Activated naive CD8-positive, alpha-beta T cell treated with anti-CD3 and anti-CD28 coated beads, Interleukin-2, amount 50 U/mL, for 16 hours (primary cell): ENCODE results near the gene UNC80.

ENCODE experiments used
- DNase-seq: peaks from one replicate; pipeline ENCODE4 v3.0.0-alpha.2; 2020; ENCODE audit warnings: low read depth, low spot score

The UNC80 gene

GRCh38 chr2:210020138-210020537 is 248.5 kb downstream of the UNC80 start:
- no peak for DNase-seq

DNA sequence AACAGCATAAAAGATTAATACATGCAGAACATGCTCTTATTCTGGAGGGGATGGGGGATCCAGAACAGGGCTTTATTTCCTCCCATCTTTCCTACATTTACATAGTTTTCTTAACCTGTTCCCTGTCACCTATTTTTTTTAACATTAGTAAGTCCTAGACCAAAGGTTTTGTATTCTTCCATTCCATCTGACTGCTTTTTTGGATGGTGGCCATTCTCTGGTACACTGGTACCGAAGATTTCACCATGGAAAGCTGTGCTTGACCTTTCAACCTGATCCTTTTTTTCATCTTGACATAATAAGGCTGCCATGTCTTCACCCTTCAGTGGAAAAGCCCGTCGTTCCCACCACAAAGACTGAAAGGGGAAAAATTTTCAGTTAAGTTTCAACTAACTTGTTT is 251.2 kb downstream of the UNC80 start:
- DNase-seq, result no peak

GRCh38 chr2:210027608-210028007 is 256.0 kb downstream of the UNC80 start:
- no peak for DNase-seq

GRCh38 chr2:210028178-210028577 is 256.5 kb downstream of the UNC80 start:
- DNase-seq, result no peak

GRCh38 chr2:210034087-210034683 is 262.6 kb downstream of the UNC80 start:
- no peak for DNase-seq

GRCh38 chr2:210035679-210036078 is 264.0 kb downstream of the UNC80 start:
- no peak for DNase-seq

DNA sequence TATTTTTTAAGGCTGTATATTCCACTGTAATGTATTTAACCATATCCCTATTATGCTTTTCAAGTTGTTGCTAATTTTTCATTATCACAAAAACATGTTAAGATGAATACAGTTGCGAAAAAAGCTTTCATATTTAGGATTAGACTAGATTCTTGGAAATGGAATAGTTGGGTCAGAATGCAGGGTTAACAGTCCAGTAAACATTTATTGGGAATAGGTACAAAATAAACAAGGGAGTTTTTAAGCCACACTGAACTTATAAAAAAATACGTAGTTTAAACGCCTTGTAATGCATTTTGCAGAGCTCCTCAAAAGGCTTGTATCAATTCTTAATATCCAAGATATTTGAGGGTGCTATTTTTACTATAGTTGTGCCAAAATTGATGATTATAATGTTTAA is 266.4 kb downstream of the UNC80 start:
- DNase-seq, result no peak

- no peak for DNase-seq
These were observed 275.3 kb downstream of the UNC80 start for GRCh38 chr2:210046851-210047500.
